Mesenchymal stem cell (in vitro differentiated cells and primary cell): Measurements from ENCODE around the gene CD8B2.

Experiments used
- DNase-seq: peaks from one replicate; pipeline ENCODE4 v3.0.0-alpha.2; 2013
- H2AFZ ChIP-seq: one replicate; pipeline ENCODE4 v1.6.1; 2013; ENCODE audit warnings: low read depth, mild to moderate bottlenecking, control low read depth, inconsistent platforms, low read length, moderate library complexity
- H2AK5ac ChIP-seq: 2 replicates; pipeline ENCODE4 v1.6.1; 2013; ENCODE audit warnings: low read length, moderate library complexity, mild to moderate bottlenecking, inconsistent platforms; ENCODE audit not compliant: severe bottlenecking
- H2BK120ac ChIP-seq: one replicate; pipeline ENCODE4 v1.6.1; 2013; ENCODE audit warnings: low read depth, mild to moderate bottlenecking, inconsistent platforms, low read length, moderate library complexity
- H2BK12ac ChIP-seq, 2 experiments: one replicate each; pipeline ENCODE4 v1.6.1; 2013; ENCODE audit warnings: inconsistent platforms in 2 of 2, low read length in 2 of 2, mild to moderate bottlenecking in 2 of 2, moderate library complexity in 2 of 2, control low read depth in 1 of 2
- H2BK15ac ChIP-seq: one replicate; pipeline ENCODE4 v1.6.1; 2013; ENCODE audit warnings: mild to moderate bottlenecking, low read depth, inconsistent platforms; ENCODE audit not compliant: poor library complexity, severe bottlenecking
- H2BK5ac ChIP-seq: 2 replicates; pipeline ENCODE4 v1.6.1; 2013; ENCODE audit warnings: low read depth, mild to moderate bottlenecking, low read length, control low read depth, inconsistent platforms; ENCODE audit not compliant: poor library complexity, severe bottlenecking
- H3K14ac ChIP-seq, 2 experiments: one replicate each; pipeline ENCODE4 v1.6.1; 2013; ENCODE audit warnings: inconsistent platforms in 2 of 2, low read length in 2 of 2, control low read depth in 1 of 2, mild to moderate bottlenecking in 1 of 2, moderate library complexity in 1 of 2
- H3K18ac ChIP-seq, 2 experiments: one replicate each; pipeline ENCODE4 v1.6.1; 2013; ENCODE audit warnings: inconsistent platforms in 2 of 2, low read length in 2 of 2, control low read depth in 1 of 2, low read depth in 1 of 2, mild to moderate bottlenecking in 1 of 2
- H3K23ac ChIP-seq, 2 experiments: one replicate each; pipeline ENCODE4 v1.6.1; 2013; ENCODE audit warnings: inconsistent platforms in 2 of 2, low read length in 2 of 2, mild to moderate bottlenecking in 2 of 2, moderate library complexity in 2 of 2, control low read depth in 1 of 2
- H3K27ac ChIP-seq: 2 replicates; pipeline ENCODE4 v1.5.1; 2013; ENCODE audit warnings: mild to moderate bottlenecking, moderate library complexity, low read length, control low read depth, inconsistent platforms; ENCODE audit not compliant: poor library complexity, severe bottlenecking
- H3K27me3 ChIP-seq, 2 experiments: 2 replicates each; pipeline versions ENCODE4 v1.6.1 to v1.7.0; 2013; ENCODE audit warnings: low read length in 2 of 2, mild to moderate bottlenecking in 2 of 2, moderate library complexity in 2 of 2, control low read depth in 1 of 2, inconsistent platforms in 1 of 2; ENCODE audit not compliant: control insufficient read depth in 1 of 2, insufficient read depth in 1 of 2
- H3K36me3 ChIP-seq, 2 experiments: 2 replicates each; pipeline versions ENCODE4 v1.6.1 to v1.7.0; 2013; ENCODE audit warnings: low read length in 2 of 2, control low read depth in 1 of 2, inconsistent platforms in 1 of 2, low read depth in 1 of 2, mild to moderate bottlenecking in 1 of 2; ENCODE audit not compliant: insufficient read depth in 2 of 2, control insufficient read depth in 1 of 2
- H3K4ac ChIP-seq, 2 experiments: one replicate each; pipeline ENCODE4 v1.6.1; 2013; ENCODE audit warnings: inconsistent platforms in 2 of 2, low read length in 2 of 2, mild to moderate bottlenecking in 2 of 2, moderate library complexity in 2 of 2, control low read depth in 1 of 2, low read depth in 1 of 2
- H3K4me1 ChIP-seq: 2 replicates; pipeline ENCODE4 v1.6.1; 2013; ENCODE audit warnings: low read depth, low read length, control low read depth; ENCODE audit not compliant: control insufficient read depth, insufficient read depth
- H3K4me2 ChIP-seq: 2 replicates; pipeline ENCODE4 v1.6.1; 2013; ENCODE audit warnings: low read length, mild to moderate bottlenecking, inconsistent platforms; ENCODE audit not compliant: poor library complexity, severe bottlenecking
- H3K4me3 ChIP-seq, 2 experiments: 2 replicates each; pipeline versions ENCODE4 v1.5.1 to v1.7.0; 2013; ENCODE audit warnings: low read length in 2 of 2, mild to moderate bottlenecking in 2 of 2, control low read depth in 1 of 2, low read depth in 1 of 2; ENCODE audit not compliant: insufficient read depth in 1 of 2
- H3K79me1 ChIP-seq: replicated peaks from 2 replicates; pipeline ENCODE4 v1.6.1; 2013; ENCODE audit warnings: mild to moderate bottlenecking, control low read depth, low read length, inconsistent platforms; ENCODE audit not compliant: poor library complexity, severe bottlenecking
- H3K9ac ChIP-seq: 2 replicates; pipeline ENCODE4 v1.7.0; 2013; ENCODE audit warnings: mild to moderate bottlenecking, low read length, moderate library complexity
- H3K9me3 ChIP-seq: 2 replicates; pipeline ENCODE4 v1.7.0; 2013; ENCODE audit warnings: mild to moderate bottlenecking, low read length; ENCODE audit not compliant: control insufficient read depth
- H4K8ac ChIP-seq: one replicate; pipeline ENCODE4 v1.6.1; 2013; ENCODE audit warnings: inconsistent platforms, mild to moderate bottlenecking, low read length, moderate library complexity
- H4K91ac ChIP-seq: one replicate; pipeline ENCODE4 v1.6.1; 2013; ENCODE audit warnings: mild to moderate bottlenecking, low read length, inconsistent platforms
- WGBS: methylation state at CpG from one replicate; pipeline ENCODE4 v1.1.7; 2013; ENCODE audit warnings: mixed read lengths; 5-methylcytosine and 5-hydroxymethylcytosine counted together

CD8B2 gene

DNA sequence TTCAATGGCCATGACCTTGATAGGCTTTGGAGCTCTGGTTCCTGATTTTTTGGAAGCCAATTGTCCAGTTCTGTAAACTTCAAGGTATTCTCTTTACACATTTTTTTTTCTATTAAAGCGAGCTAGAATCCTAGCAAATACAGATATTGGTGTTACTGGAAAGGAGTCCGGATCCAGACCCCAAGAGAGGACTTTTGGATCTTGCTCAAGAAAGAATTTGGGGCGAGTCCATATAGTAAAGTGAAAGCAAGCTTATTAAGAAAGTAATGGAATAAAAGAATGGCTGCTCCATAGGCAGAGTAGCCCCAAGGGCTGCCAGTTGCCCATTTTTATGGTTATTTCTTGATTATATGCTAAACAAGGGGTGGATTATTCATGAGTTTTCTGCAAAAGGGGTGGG, 45.1 kb downstream of the CD8B2 start:
- Histone ChIP-seq H4K8ac (no peak overlapping the region), H3K4me3 (no peak overlapping the region), H3K23ac (no peak overlapping the region), H2AK5ac (no peak overlapping the region), H3K9me3 (no peaks in the 10 kb centered on the region), H3K79me1 (no peaks in the 10 kb centered on the region), H2BK120ac (no peak overlapping the region), H3K14ac (no peak overlapping the region), H4K91ac (no peak overlapping the region), H3K4me1 (peaks cover 2% of the 10 kb centered on the region), H3K4me2 (no peak overlapping the region), H3K9ac (no peak overlapping the region), H3K18ac (no peak overlapping the region), H3K36me3 (no peaks in the 10 kb centered on the region), H3K27ac (peak overlapping the region; percentile 55), H3K4ac (no peak overlapping the region), H3K27me3 (peaks cover 4 to 31% of the 10 kb centered on the region in 2 experiments), H2AFZ (no peak overlapping the region), H2BK5ac (no peak overlapping the region), H2BK12ac (no peak overlapping the region), H2BK15ac (no peak overlapping the region)
- WGBS, result 79% methylated on average over 3 of the region's 3 CpGs
- no peak for DNase-seq

DNA sequence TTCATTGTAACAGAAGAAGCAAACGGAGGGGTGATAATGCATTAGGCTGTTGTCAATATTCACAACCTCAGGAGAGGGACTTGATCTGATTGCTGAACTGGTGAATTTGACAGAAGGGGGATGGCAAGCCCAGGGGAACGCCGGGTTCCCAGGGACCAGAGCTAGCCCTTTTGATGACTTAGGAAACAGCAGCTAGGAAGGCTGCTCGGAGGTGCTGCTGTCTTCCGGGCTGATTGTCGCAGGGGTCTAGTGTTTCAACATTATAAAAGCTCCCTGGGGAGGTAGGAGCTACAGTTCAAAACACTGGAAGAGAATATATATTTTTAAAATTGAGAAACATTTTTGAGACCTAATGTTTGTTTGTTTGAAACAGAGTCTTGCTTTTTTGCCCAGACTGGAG, 47.3 kb downstream of the CD8B2 start:
- Histone ChIP-seq H3K27me3 (peaks cover 4 to 35% of the 10 kb centered on the region in 2 experiments), H3K18ac (no peak overlapping the region), H3K79me1 (no peaks in the 10 kb centered on the region), H3K36me3 (no peaks in the 10 kb centered on the region), H3K4me1 (peaks cover 2% of the 10 kb centered on the region), H3K14ac (no peak overlapping the region), H2BK120ac (no peak overlapping the region), H3K27ac (no peak overlapping the region), H3K9ac (no peak overlapping the region), H2AK5ac (no peak overlapping the region), H4K8ac (no peak overlapping the region), H2AFZ (no peak overlapping the region), H2BK5ac (no peak overlapping the region), H3K4me2 (no peak overlapping the region), H4K91ac (no peak overlapping the region), H3K23ac (no peak overlapping the region), H3K4ac (no peak overlapping the region), H2BK15ac (no peak overlapping the region), H3K4me3 (no peak overlapping the region), H2BK12ac (no peak overlapping the region), H3K9me3 (no peaks in the 10 kb centered on the region)
- DNase-seq, result no peak
- 64% methylated on average over 6 of the region's 6 CpGs for WGBS

DNA sequence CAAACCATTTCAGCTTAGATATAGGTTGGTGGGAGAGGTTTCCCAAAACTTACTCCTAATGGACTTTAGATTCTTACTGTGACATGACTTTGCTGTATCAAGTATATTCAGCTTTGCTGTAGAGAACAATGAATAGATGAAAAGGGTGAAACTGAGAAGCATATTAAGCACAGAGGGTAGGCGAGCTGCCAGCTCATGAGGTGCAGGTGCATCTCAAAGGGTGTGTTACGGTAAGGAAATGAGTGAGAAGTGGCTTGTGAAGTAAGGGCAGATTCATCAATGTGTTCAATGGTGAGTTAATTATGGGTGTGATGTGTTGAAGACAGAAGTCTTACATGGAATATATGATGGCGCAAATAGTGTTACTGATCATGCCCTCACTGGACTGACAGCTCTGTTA, 49.3 kb downstream of the CD8B2 start:
- Histone ChIP-seq H2BK5ac (no peak overlapping the region), H3K14ac (no peak overlapping the region), H3K4me1 (no peaks in the 10 kb centered on the region), H3K27me3 (peaks cover 2 to 37% of the 10 kb centered on the region in 2 experiments), H3K79me1 (no peaks in the 10 kb centered on the region), H3K36me3 (no peaks in the 10 kb centered on the region), H3K4me2 (no peak overlapping the region), H3K4me3 (no peak overlapping the region), H3K23ac (no peak overlapping the region), H4K91ac (no peak overlapping the region), H2BK15ac (no peak overlapping the region), H2AK5ac (no peak overlapping the region), H2BK12ac (no peak overlapping the region), H3K9ac (no peak overlapping the region), H4K8ac (no peak overlapping the region), H2BK120ac (no peak overlapping the region), H3K18ac (no peak overlapping the region), H3K27ac (no peak overlapping the region), H3K4ac (no peak overlapping the region), H3K9me3 (no peaks in the 10 kb centered on the region), H2AFZ (no peak overlapping the region)
- DNase-seq, result no peak
- 84% methylated on average over 3 of the region's 3 CpGs for WGBS

DNA sequence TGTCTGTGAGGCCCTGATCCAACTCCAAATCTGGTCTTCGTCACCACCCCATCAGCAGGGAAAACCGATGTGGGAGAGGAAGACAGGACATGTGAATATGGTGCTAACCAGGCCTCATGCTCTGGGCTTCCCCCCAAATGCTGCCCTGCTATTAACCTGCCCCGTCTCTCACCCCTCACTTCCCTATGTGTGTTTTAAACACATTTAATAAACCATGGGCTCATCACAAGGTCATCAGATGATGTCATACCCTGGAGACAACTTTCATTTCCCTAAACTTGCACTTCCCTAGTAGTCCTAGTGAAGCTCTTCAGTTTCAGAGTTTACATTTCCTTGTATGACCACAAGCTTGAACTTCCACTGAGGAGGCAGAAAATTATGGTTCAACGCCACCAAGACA, 49.9 kb downstream of the CD8B2 start:
- no peak overlapping the region for H3K18ac ChIP-seq
- no peak for DNase-seq
- no peak overlapping the region for H3K4me2 ChIP-seq
- H2BK15ac ChIP-seq, result no peak overlapping the region
- H3K14ac ChIP-seq, result no peak overlapping the region
- H2AFZ ChIP-seq, result no peak overlapping the region
- H3K36me3 ChIP-seq, result no peaks in the 10 kb centered on the region
- H2AK5ac ChIP-seq, result no peak overlapping the region
- no peak overlapping the region for H3K23ac ChIP-seq
- 93% methylated on average over 3 of the region's 4 CpGs for WGBS
- H4K91ac ChIP-seq, result no peak overlapping the region
- no peak overlapping the region for H2BK12ac ChIP-seq
- no peak overlapping the region for H2BK5ac ChIP-seq
- no peaks in the 10 kb centered on the region for H3K9me3 ChIP-seq
- no peaks in the 10 kb centered on the region for H3K4me1 ChIP-seq
- H3K27me3 ChIP-seq, result peaks cover 0 to 40% of the 10 kb centered on the region in 2 experiments
- no peak overlapping the region for H3K4me3 ChIP-seq
- no peak overlapping the region for H3K27ac ChIP-seq
- no peak overlapping the region for H3K4ac ChIP-seq
- no peak overlapping the region for H3K9ac ChIP-seq
- no peaks in the 10 kb centered on the region for H3K79me1 ChIP-seq
- no peak overlapping the region for H4K8ac ChIP-seq
- no peak overlapping the region for H2BK120ac ChIP-seq
